Measurements from ENCODE around the gene FYN. TPM values are rescaled to one million over a fixed set of nuclear protein-coding genes. Genes with fewer than 3 reads are reported as not detected.

FYN gene
- total RNA-seq, 1 experiment from 2014 or later: 18.5 TPM

DNA sequence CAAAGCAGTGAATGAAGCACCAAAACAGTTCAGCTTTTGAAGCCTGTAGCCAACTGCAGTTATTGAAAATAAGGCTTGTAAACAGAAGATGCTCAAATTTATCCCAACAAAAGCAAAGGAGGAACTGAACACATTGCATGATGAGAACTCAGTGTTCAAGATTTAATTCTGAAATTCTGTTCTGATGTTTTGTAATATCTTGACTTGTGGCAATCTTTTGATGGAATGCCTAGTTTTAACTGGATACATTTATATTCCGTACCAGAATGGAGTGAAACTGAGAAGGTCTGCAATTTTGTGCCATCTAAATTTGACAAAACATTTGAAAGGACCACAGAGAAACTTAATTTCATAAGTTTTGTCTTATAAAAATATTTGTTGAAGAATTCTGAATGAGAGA lies 17.5 kb downstream of the FYN start (continued):
- no peak for TF ChIP-seq ELF1 (IDR thresholded peaks at IDR 0.05; ENCODE audit: borderline replicate concordance, low read depth)
- TF ChIP-seq JUND (IDR thresholded peaks at IDR 0.05): no peak
- TF ChIP-seq ZNF274 (IDR thresholded peaks at IDR 0.05; ENCODE audit: low read depth, low read length): no peak
- TF ChIP-seq SP1 (IDR thresholded peaks at IDR 0.05; ENCODE audit: low read depth): no peak
- TF ChIP-seq TCF7L2 (IDR thresholded peaks at IDR 0.05; ENCODE audit: borderline replicate concordance, extremely low read depth, insufficient read depth, insufficient read length): no peak
- no peak for TF ChIP-seq CEBPB (IDR thresholded peaks at IDR 0.05; ENCODE audit: low read depth)
- TF ChIP-seq ZFX (IDR thresholded peaks at IDR 0.05): no peak
- TF ChIP-seq, protein P1, sequence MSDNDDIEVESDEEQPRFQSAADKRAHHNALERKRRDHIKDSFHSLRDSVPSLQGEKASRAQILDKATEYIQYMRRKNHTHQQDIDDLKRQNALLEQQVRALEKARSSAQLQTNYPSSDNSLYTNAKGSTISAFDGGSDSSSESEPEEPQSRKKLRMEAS (IDR thresholded peaks at IDR 0.05): no peak
- TF ChIP-seq RAD21 (IDR thresholded peaks at IDR 0.05; ENCODE audit: low read depth): no peak
- no peak for TF ChIP-seq POLR2A (IDR thresholded peaks at IDR 0.05; ENCODE audit: borderline replicate concordance, extremely low read depth, insufficient read depth, insufficient read length)
- TF ChIP-seq SIN3A (IDR thresholded peaks at IDR 0.05; ENCODE audit: low read depth): no peak
- TF ChIP-seq CBX3 (IDR thresholded peaks at IDR 0.05; ENCODE audit: low read depth): no peak
- TF ChIP-seq, protein P2, sequence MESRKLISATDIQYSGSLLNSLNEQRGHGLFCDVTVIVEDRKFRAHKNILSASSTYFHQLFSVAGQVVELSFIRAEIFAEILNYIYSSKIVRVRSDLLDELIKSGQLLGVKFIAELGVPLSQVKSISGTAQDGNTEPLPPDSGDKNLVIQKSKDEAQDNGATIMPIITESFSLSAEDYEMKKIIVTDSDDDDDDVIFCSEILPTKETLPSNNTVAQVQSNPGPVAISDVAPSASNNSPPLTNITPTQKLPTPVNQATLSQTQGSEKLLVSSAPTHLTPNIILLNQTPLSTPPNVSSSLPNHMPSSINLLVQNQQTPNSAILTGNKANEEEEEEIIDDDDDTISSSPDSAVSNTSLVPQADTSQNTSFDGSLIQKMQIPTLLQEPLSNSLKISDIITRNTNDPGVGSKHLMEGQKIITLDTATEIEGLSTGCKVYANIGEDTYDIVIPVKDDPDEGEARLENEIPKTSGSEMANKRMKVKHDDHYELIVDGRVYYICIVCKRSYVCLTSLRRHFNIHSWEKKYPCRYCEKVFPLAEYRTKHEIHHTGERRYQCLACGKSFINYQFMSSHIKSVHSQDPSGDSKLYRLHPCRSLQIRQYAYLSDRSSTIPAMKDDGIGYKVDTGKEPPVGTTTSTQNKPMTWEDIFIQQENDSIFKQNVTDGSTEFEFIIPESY (IDR thresholded peaks at IDR 0.05; ENCODE audit: extremely low read depth, insufficient replicate concordance, low read length): no peak
- no peak for TF ChIP-seq FOSL1 (IDR thresholded peaks at IDR 0.05; ENCODE audit: low read depth)

DNA sequence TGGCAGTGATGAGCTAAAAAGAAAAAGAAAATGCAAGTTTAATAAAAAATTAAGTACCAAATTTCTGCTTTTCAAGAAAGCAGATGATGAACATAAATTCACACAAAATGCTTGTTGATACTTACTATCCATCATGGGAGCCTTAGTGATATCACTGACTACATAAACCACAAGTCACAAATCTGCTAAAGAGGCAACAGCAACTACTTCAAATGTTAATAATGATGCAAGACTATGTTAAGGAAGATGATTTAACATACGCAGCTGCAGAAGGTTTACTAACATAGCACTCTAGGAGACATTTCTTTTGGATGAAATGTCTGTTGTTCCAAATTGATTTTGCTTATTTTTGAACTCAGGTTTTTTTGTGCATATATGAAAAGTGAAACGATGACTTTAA lies 18.6 kb downstream of the FYN start:
- ATAC-seq: no peak
- TF ChIP-seq ZNF274 (IDR thresholded peaks at IDR 0.05; ENCODE audit: low read depth, low read length) (no peak), EGR1 (IDR thresholded peaks at IDR 0.05; ENCODE audit: low read depth) (no peak), CEBPB (IDR thresholded peaks at IDR 0.05; ENCODE audit: low read depth) (no peak), ZFX (IDR thresholded peaks at IDR 0.05) (no peak), SRF (IDR thresholded peaks at IDR 0.05; ENCODE audit: low read depth) (no peak), TCF7L2 (IDR thresholded peaks at IDR 0.05; ENCODE audit: borderline replicate concordance, extremely low read depth, insufficient read depth, insufficient read length) (no peak), POLR2A (IDR thresholded peaks at IDR 0.05; ENCODE audit: borderline replicate concordance, extremely low read depth, insufficient read depth, insufficient read length) (no peak), JUND (IDR thresholded peaks at IDR 0.05) (no peak), SP1 (IDR thresholded peaks at IDR 0.05; ENCODE audit: low read depth) (no peak), CBX3 (IDR thresholded peaks at IDR 0.05; ENCODE audit: low read depth) (no peak), ELF1 (IDR thresholded peaks at IDR 0.05; ENCODE audit: borderline replicate concordance, low read depth) (no peak), FOSL1 (IDR thresholded peaks at IDR 0.05; ENCODE audit: low read depth) (no peak)
- TF ChIP-seq, protein P3, sequence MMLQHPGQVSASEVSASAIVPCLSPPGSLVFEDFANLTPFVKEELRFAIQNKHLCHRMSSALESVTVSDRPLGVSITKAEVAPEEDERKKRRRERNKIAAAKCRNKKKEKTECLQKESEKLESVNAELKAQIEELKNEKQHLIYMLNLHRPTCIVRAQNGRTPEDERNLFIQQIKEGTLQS (IDR thresholded peaks at IDR 0.05): no peak
- TF ChIP-seq, protein P4, sequence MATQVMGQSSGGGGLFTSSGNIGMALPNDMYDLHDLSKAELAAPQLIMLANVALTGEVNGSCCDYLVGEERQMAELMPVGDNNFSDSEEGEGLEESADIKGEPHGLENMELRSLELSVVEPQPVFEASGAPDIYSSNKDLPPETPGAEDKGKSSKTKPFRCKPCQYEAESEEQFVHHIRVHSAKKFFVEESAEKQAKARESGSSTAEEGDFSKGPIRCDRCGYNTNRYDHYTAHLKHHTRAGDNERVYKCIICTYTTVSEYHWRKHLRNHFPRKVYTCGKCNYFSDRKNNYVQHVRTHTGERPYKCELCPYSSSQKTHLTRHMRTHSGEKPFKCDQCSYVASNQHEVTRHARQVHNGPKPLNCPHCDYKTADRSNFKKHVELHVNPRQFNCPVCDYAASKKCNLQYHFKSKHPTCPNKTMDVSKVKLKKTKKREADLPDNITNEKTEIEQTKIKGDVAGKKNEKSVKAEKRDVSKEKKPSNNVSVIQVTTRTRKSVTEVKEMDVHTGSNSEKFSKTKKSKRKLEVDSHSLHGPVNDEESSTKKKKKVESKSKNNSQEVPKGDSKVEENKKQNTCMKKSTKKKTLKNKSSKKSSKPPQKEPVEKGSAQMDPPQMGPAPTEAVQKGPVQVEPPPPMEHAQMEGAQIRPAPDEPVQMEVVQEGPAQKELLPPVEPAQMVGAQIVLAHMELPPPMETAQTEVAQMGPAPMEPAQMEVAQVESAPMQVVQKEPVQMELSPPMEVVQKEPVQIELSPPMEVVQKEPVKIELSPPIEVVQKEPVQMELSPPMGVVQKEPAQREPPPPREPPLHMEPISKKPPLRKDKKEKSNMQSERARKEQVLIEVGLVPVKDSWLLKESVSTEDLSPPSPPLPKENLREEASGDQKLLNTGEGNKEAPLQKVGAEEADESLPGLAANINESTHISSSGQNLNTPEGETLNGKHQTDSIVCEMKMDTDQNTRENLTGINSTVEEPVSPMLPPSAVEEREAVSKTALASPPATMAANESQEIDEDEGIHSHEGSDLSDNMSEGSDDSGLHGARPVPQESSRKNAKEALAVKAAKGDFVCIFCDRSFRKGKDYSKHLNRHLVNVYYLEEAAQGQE (IDR thresholded peaks at IDR 0.05; ENCODE audit: low read depth): no peak

More for the DNA sequence above, 18.6 kb downstream of the FYN start:
- H3K9ac ChIP-seq (ENCODE audit: low read length): no peak overlapping the region
- no peaks in the 10 kb centered on the region for H3K36me3 ChIP-seq (ENCODE audit: control insufficient read depth in 1 of 2, insufficient read depth in 2 of 2, low read length in 2 of 2)
- no peak overlapping the region for H3K4me2 ChIP-seq (ENCODE audit: low read length)
- H4K20me1 ChIP-seq (ENCODE audit: insufficient read depth): no peaks in the 10 kb centered on the region
- no peak overlapping the region for H2AFZ ChIP-seq (ENCODE audit: low read depth, low read length, poor library complexity, severe bottlenecking)
- no peaks in the 10 kb centered on the region for H3K4me1 ChIP-seq (ENCODE audit: control insufficient read depth in 1 of 2, insufficient read depth in 2 of 2, low read length in 2 of 2)
- H3K79me2 ChIP-seq (ENCODE audit: insufficient read depth, low read length): no peaks in the 10 kb centered on the region
- no TSS peak for BruUV-seq (replicated peaks)
- H3K9me2 ChIP-seq (ENCODE audit: insufficient read depth): no peaks in the 10 kb centered on the region
- POLR2A ChIA-PET: no interaction called here
- DNase-seq (ENCODE audit: low read depth, low spot score): no peak
- CTCF ChIA-PET: interaction anchor here (1.3 kb wide), 1 partner anchor 19 kb away, joined by 4 read pairs; the partner anchor contains the start of gene FYN
- RAD21 ChIA-PET (ENCODE audit: low non-redundant PET in 1 of 2, low total read pairs in 2 of 2, uncharacterized antibody in 2 of 2, unreplicated experiment in 2 of 2): no interaction called here
- H3K9me3 ChIP-seq (ENCODE audit: control insufficient read depth in 1 of 2, insufficient read depth in 1 of 2, low read depth in 1 of 2, low read length in 2 of 2): no peaks in the 10 kb centered on the region
- no peak overlapping the region for H3K4me3 ChIP-seq (replicated peaks in 1 of 2; ENCODE audit: low read depth in 1 of 2, low read length in 2 of 2)
- intact Hi-C loops (cut with micrococcal nuclease): no loop called here
- no peak overlapping the region for H3K27ac ChIP-seq (ENCODE audit: low read depth, low read length)
- H3K27me3 ChIP-seq (ENCODE audit: insufficient read depth, low read length): 0 out of 2 replicates have a peak, but pooled peaks cover 5% of the 10 kb centered on the region
